Activated CD8-positive, alpha-beta T cell treated with anti-CD3 and anti-CD28 coated beads for 36 hours (primary cell): ENCODE results near the gene ZSWIM5. TPM values are rescaled to one million over a fixed set of nuclear protein-coding genes. Genes with fewer than 3 reads are reported as not detected.
"Not testable (repeated sequence)": the region's sequence is repeated elsewhere in the genome, so short reads cannot be mapped to it uniquely, and the experiment has no call there.

ENCODE experiments used
- ATAC-seq: fragments of 200-7000 bp; cut with Tn5 transposase; one replicate; pipeline ENCODE4 v1.10.0; 2021; ENCODE audit warnings: mild to moderate bottlenecking, moderate library complexity
- CTCF ChIA-PET: fragments of 350-600 bp; sonication (Branson Sonifier 250); formaldehyde crosslinking; loops from one replicate; lab custom pipeline; 2021; ENCODE audit warnings: antibody characterized with exemption; lab: Charles Lee
- POLR2A ChIA-PET: fragments of 350-600 bp; sonication (Branson Sonifier 250); formaldehyde crosslinking; loops from one replicate; lab custom pipeline; 2021; ENCODE audit warnings: antibody characterized with exemption; lab: Charles Lee
- DNase-seq: peaks from one replicate; pipeline ENCODE4 v3.0.0-alpha.2; 2020
- H3K27ac Mint-ChIP-seq: one replicate; pipeline ENCODE4 v1.8.0; 2021; ENCODE audit warnings: mild to moderate bottlenecking, mixed read lengths
- H3K27me3 Mint-ChIP-seq: one replicate; pipeline ENCODE4 v1.8.0; 2021; ENCODE audit warnings: mixed read lengths
- H3K36me3 Mint-ChIP-seq: one replicate; pipeline ENCODE4 v1.8.0; 2021; ENCODE audit warnings: low read depth, mixed read lengths
- H3K4me1 Mint-ChIP-seq: one replicate; pipeline ENCODE4 v1.8.0; 2021; ENCODE audit warnings: low read depth, mixed read lengths
- H3K4me3 Mint-ChIP-seq: one replicate; pipeline ENCODE4 v1.8.0; 2021; ENCODE audit warnings: mild to moderate bottlenecking, moderate library complexity, mixed read lengths
- H3K9me3 Mint-ChIP-seq: one replicate; pipeline ENCODE4 v1.8.0; 2021; ENCODE audit warnings: mixed read lengths
- intact Hi-C: fragments of 100-400 bp; cut with micrococcal nuclease; formaldehyde crosslinking; loops from one replicate; pipeline ENCODE4 v1.10.0; 2022
- total RNA-seq, 2 experiments: library from RNA; stranded (reverse); gene quantifications; one replicate each; pipeline ENCODE4 v1.2.3, GENCODE V29; 2021
- TF ChIP-seq, protein P1 (sequence below): fragments of 200-600 bp; IDR thresholded peaks from one replicate; pipeline ENCODE4 v1.8.0; 2022; ENCODE audit warnings: antibody characterized with exemption, mild to moderate bottlenecking

The ZSWIM5 gene
- total RNA-seq, 2 experiments from 2014 or later, result 0.70 to 0.87 TPM

DNA sequence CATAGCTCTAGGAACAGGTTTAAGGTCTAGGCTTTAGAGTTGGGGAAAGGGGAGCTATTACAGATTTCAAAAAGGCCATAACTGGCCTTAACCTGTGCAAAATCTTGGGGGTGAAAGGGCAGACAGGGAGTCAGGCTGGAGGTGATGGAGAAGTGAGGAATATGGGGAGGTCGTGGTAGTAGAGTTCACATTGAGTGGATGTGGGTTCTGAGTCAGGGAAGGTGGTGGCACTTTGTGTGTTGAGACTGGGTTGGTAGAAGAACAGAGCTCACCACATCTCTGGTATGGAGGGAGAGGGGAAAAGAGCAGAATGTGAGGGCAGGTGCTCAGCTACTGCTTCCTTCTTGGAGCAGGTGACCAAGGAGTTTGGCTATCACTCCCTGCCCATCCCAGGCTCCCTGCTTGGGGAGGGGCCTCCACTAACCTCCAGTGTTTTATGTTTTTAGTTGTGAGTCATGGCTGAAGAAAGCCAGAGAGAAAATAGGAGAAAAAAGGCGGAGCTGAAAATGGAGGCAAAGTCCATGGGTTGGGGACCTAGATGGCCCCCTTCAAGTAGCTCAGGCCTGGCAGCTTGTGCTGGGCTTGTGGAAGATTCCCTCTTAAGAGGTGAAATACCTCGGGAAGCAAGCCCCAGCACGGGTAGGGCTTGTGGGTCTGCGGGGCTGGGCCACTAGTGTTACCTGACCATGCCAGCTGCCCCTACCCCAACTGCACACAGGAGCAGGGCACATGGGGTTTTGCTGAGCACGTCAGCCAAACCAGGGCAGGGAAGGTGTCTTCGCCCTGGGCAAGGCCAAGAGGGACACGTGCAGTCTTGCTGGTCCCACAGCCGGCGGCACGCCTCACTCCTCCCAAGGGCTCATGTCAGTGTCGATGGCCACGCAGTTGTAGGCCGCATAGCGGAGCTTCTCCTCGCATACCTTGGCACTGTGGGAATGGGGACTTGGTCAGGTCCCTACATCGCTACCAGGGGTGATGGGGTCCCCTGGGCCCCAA, 203.5 kb downstream of the ZSWIM5 start:
- DNase-seq (no peak), ATAC-seq (no peak)
- ChIA-PET CTCF (interaction anchor here (0.7 kb wide), 1 partner anchor 17 kb away, joined by 3 read pairs; the partner anchor contains the start of gene EIF2B3), POLR2A (interaction anchor here (0.9 to 1.4 kb wide), 2 partner anchors 272 to 300 kb away, joined by 4 to 5 read pairs; partner anchors contain the start of gene RNU5D-1)
- H3K9me3 Mint-ChIP-seq, result no peaks in the 10 kb centered on the region
- no peaks in the 10 kb centered on the region for H3K27me3 Mint-ChIP-seq
- H3K36me3 Mint-ChIP-seq, result peaks cover 6% of the 10 kb centered on the region
- H3K4me3 Mint-ChIP-seq, result no peak overlapping the region
- peak overlapping the region; percentile 23 for H3K27ac Mint-ChIP-seq
- intact Hi-C loops, result no loop called here
- peaks cover 6% of the 10 kb centered on the region for H3K4me1 Mint-ChIP-seq
- TF ChIP-seq, protein P1, sequence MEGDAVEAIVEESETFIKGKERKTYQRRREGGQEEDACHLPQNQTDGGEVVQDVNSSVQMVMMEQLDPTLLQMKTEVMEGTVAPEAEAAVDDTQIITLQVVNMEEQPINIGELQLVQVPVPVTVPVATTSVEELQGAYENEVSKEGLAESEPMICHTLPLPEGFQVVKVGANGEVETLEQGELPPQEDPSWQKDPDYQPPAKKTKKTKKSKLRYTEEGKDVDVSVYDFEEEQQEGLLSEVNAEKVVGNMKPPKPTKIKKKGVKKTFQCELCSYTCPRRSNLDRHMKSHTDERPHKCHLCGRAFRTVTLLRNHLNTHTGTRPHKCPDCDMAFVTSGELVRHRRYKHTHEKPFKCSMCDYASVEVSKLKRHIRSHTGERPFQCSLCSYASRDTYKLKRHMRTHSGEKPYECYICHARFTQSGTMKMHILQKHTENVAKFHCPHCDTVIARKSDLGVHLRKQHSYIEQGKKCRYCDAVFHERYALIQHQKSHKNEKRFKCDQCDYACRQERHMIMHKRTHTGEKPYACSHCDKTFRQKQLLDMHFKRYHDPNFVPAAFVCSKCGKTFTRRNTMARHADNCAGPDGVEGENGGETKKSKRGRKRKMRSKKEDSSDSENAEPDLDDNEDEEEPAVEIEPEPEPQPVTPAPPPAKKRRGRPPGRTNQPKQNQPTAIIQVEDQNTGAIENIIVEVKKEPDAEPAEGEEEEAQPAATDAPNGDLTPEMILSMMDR, result no peak

DNA sequence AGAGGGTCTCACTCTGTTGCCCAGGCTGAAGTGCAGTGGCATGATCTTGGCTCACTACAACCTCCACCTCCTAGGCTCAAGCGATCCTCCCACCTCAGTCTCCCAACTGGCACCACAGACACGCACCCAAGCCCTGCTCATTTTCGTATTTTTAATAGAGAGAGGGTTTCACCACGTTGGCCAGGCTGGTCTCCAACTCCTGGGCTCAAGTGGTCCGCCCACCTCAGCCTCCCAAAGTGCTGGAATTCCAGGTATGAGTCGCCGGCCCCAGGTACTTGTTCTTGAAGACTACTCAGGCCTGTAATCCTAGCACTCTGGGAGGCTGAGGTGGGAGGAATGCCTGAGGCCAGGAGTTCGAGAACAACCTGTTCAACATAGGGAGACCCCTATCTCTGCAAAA, 204.8 kb downstream of the ZSWIM5 start:
- H3K27ac Mint-ChIP-seq, H3K4me1 Mint-ChIP-seq, H3K27me3 Mint-ChIP-seq, POLR2A ChIA-PET, H3K36me3 Mint-ChIP-seq, ATAC-seq, CTCF ChIA-PET, H3K9me3 Mint-ChIP-seq, intact Hi-C loops, DNase-seq, H3K4me3 Mint-ChIP-seq: not testable (repeated sequence)

DNA sequence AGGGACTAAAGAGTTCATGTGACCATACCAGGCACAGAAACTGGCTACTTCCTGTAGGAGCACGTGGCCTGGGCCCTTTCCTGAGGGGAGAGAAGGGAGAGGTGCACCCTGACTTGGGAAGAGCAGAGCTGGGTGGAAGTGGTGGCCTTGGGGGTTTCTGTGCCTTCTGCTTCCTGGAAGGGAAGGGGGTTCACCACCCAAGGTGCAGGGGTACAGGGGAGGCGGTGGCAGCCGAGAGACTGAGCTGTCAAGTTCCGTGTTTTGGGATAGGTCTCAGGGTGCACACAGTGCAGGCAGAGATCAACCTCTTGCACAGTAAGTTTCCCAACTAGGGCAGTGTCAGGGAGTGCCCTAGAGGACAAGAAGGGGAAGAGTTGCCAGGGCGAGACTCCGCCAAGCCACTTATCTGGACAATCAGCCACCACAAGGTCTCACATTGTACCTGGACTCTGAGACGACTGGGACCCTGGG, 205.4 kb downstream of the ZSWIM5 start:
- Mint-ChIP-seq H3K4me3 (no peak overlapping the region), H3K27me3 (no peaks in the 10 kb centered on the region), H3K4me1 (peaks cover 6% of the 10 kb centered on the region), H3K36me3 (peaks cover 6% of the 10 kb centered on the region), H3K27ac (peak overlapping the region; percentile 62), H3K9me3 (no peaks in the 10 kb centered on the region)
- DNase-seq (no peak), ATAC-seq (no peak)
- intact Hi-C loops, result no loop called here
- TF ChIP-seq, protein P1, result no peak
- ChIA-PET CTCF (interaction anchor here (1.0 kb wide), 1 partner anchor 13 kb away, joined by 3 read pairs; no protein-coding TSS in a partner anchor), POLR2A (no interaction called here)

DNA sequence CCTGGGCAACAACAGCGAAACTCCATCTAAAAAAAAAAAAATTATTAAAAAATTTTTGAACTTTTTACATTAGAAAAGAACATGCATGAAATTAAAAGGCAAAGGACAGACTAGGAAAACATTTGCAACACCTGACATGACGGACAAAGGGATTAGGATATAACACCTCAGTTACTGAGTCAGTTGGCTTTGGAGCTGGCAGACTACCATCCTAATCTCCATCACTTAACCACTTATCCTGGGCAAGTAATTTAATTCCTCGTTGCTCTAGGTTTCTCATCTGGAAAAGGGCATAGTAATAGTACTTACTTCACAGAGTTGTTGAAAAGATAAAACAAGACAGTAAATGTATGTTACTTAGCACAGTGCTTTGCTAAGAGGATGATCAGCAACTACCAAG, 207.2 kb downstream of the ZSWIM5 start:
- TF ChIP-seq, protein P1, result no peak
- POLR2A ChIA-PET, result no interaction called here
- H3K9me3 Mint-ChIP-seq, result no peaks in the 10 kb centered on the region
- peaks cover 6% of the 10 kb centered on the region for H3K4me1 Mint-ChIP-seq
- intact Hi-C loops, result no loop called here
- no peaks in the 10 kb centered on the region for H3K27me3 Mint-ChIP-seq
- H3K4me3 Mint-ChIP-seq, result no peak overlapping the region
- CTCF ChIA-PET, result interaction anchor here (0.7 to 1.1 kb wide), 2 partner anchors 12 to 32 kb away, joined by 3 read pairs; partner anchors contain the start of gene HECTD3
- DNase-seq, result no peak
- H3K27ac Mint-ChIP-seq, result no peak overlapping the region
- H3K36me3 Mint-ChIP-seq, result peaks cover 6% of the 10 kb centered on the region
- ATAC-seq, result no peak

DNA sequence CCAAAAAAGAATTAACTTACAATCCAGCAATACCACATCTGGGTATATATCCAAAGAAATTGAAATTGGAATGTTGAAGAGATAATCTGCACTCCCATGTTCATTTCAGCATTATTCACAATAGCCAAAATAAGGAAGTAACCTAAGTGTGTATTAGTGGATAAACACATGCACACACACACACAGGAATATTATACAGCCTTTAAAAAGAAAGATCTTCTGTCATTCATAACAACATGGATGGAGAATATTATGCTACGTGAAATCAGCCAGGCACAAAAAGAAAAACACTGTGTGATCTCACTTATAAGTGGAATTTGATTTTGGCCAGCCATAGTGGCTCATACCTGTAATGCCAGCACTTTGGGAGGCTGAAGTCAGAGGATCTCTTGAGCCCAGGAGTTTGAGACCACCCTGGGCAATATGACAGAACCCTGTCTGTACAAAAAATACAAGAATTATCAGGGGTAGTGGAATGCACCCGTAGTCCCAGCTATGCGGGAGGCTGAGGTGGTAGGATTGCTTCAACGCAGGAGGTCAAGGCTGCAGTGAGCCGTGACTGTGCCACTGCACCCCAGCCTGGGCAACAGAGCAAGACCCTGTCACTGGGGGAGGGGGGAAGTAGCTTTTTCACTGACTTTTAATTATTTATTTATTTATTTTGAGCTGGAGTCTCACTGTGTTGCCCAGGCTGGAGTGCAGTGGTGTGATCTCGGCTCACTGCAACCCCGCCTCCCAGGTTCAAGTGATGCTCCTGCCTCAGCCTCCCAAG, 210.8 kb downstream of the ZSWIM5 start:
- no peak for DNase-seq
- TF ChIP-seq, protein P1, result no peak
- H3K9me3 Mint-ChIP-seq, result no peaks in the 10 kb centered on the region
- intact Hi-C loops, result no loop called here
- H3K36me3 Mint-ChIP-seq, result no peaks in the 10 kb centered on the region
- no peak overlapping the region for H3K4me3 Mint-ChIP-seq
- ATAC-seq, result no peak
- H3K27me3 Mint-ChIP-seq, result no peaks in the 10 kb centered on the region
- H3K27ac Mint-ChIP-seq, result no peak overlapping the region
- ChIA-PET POLR2A (interaction anchor here (0.6 to 1.2 kb wide), 3 partner anchors 9 to 318 kb away, joined by 3 to 4 read pairs (median 3); partner anchors contain the start of gene UROD), CTCF (interaction anchor here (1.7 kb wide), 1 partner anchor 9 kb away, joined by 4 read pairs; the partner anchor contains the start of gene EIF2B3)
- peaks cover under 1% of the 10 kb centered on the region for H3K4me1 Mint-ChIP-seq
